Vagina (tissue), 2 donors: ENCODE data around the gene HSCB. TPM values are rescaled to one million over a fixed set of nuclear protein-coding genes. Genes with fewer than 3 reads are reported as not detected.

Experiments used
- DNase-seq, 2 donors: peaks; one replicate each; pipeline ENCODE4 v3.0.0-alpha.2; 2017; ENCODE audit errors: extremely low spot score in 2 of 2
- H3K27ac ChIP-seq: fragments of 200-600 bp; sonication (generic); one replicate; pipeline ENCODE4 v1.5.1; 2019
- H3K27me3 ChIP-seq: fragments of 200-600 bp; sonication (generic); one replicate; pipeline ENCODE4 v1.5.1; 2019
- H3K36me3 ChIP-seq, 2 donors: fragments of 200-600 bp; sonication (generic); one replicate each; pipeline ENCODE4 v1.5.1; 2017 to 2019
- H3K4me1 ChIP-seq: fragments of 200-600 bp; sonication (generic); one replicate; pipeline ENCODE4 v1.5.1; 2019
- H3K4me3 ChIP-seq, 2 donors: fragments of 200-600 bp; sonication (generic); 1 replicate in 1 of 2; 2 replicates in 1 of 2; pipeline ENCODE4 v1.5.1; 2016 to 2019
- H3K9me3 ChIP-seq: fragments of 200-600 bp; sonication (generic); one replicate; pipeline ENCODE4 v1.5.1; 2019
- POLR2A ChIP-seq, 2 donors: fragments of 450-650 bp; IDR thresholded peaks; one replicate each; pipeline ENCODE4 v1.6.1; 2017; ENCODE audit warnings: antibody characterized with exemption in 2 of 2, mild to moderate bottlenecking in 2 of 2, moderate library complexity in 2 of 2
- POLR2AphosphoS5 ChIP-seq, 2 donors: sonication (generic); formaldehyde crosslinking; IDR thresholded peaks; one replicate each; pipeline ENCODE4 v1.9.0; 2017; ENCODE audit warnings: antibody characterized with exemption in 2 of 2, mild to moderate bottlenecking in 2 of 2, low read depth in 1 of 2; ENCODE audit not compliant: insufficient read depth in 1 of 2
- intact Hi-C: fragments of 100-400 bp; cut with DNase I; formaldehyde crosslinking; loops from one replicate; pipeline ENCODE4 v1.15.1; 2023
- total RNA-seq: library from RNA; depleted of rRNA; stranded (reverse); fragments of >200 nt; gene quantifications from one replicate; pipeline ENCODE4 v1.2.3, GENCODE V29; 2016
- TF ChIP-seq, protein P1 (sequence below), 3 experiments: fragments of 450-650 bp in 2 of 3; fragments of 200-600 bp in 1 of 3; sonication (generic) in 1 of 3; IDR thresholded peaks; one replicate each; pipeline ENCODE4 v1.5.1; 2017 to 2019; ENCODE audit warnings: antibody characterized with exemption in 3 of 3, mild to moderate bottlenecking in 2 of 3, moderate library complexity in 2 of 3

HSCB gene
- total RNA-seq, 1 donor from 2014 or later = 15.0 TPM

DNA sequence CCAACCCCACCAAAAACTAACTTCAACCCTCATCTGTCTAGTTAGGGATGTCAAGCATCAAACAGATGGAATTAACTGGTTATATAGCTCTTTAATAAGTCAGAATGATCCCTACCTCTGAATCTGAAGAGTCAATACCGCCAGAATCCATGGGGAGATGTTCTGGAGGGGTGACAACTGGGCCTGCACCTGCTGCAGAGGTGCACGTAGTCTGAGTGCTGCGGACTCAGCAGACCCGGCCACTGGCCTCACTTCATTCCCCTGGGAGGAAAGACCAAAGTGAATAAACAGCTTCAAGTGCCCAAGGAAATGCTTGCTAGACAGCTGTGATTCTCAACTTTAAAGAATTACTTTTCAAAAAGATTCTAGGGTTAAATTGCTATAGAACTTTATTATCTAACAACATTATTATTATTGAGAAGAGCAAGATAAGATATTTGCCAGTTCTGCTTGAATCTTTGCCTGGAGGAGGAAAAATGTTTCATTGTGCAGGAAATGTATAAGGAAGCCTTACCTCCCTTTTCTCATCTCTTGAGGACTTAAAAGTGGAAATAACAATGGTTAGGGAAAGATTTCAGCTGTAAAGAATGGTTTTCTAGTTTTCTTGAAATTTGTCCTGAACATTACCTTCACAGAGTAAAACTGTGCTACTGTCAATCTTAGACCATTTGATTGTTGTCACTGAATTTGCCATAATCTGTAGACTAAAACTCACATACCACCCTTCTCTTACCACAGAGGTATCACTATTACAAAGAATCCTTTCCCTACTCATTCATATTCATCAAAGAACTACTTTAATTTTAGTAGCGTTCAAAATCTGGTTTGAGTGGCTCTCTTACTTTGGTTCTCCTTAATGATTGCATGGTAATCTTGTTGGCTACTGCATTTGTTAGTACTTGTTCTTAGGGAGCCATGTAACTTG, 54.4 kb downstream of the HSCB start:
- H3K27me3 ChIP-seq = no peaks in the 10 kb centered on the region
- H3K27ac ChIP-seq = no peak overlapping the region
- TF ChIP-seq POLR2AphosphoS5 (IDR thresholded peaks at IDR 0.05; ENCODE audit: insufficient read depth in 1 of 2, low read depth in 1 of 2) = no peak
- TF ChIP-seq, protein P1, sequence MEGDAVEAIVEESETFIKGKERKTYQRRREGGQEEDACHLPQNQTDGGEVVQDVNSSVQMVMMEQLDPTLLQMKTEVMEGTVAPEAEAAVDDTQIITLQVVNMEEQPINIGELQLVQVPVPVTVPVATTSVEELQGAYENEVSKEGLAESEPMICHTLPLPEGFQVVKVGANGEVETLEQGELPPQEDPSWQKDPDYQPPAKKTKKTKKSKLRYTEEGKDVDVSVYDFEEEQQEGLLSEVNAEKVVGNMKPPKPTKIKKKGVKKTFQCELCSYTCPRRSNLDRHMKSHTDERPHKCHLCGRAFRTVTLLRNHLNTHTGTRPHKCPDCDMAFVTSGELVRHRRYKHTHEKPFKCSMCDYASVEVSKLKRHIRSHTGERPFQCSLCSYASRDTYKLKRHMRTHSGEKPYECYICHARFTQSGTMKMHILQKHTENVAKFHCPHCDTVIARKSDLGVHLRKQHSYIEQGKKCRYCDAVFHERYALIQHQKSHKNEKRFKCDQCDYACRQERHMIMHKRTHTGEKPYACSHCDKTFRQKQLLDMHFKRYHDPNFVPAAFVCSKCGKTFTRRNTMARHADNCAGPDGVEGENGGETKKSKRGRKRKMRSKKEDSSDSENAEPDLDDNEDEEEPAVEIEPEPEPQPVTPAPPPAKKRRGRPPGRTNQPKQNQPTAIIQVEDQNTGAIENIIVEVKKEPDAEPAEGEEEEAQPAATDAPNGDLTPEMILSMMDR (IDR thresholded peaks at IDR 0.05) = no peak
- no peak for TF ChIP-seq POLR2A (IDR thresholded peaks at IDR 0.05)
- DNase-seq = no peak
- intact Hi-C loops = no loop called here
- H3K9me3 ChIP-seq = no peaks in the 10 kb centered on the region
- H3K36me3 ChIP-seq = peaks cover 3 to 44% of the 10 kb centered on the region in 2 donors
- H3K4me3 ChIP-seq = no peak overlapping the region
- H3K4me1 ChIP-seq = peaks cover 55% of the 10 kb centered on the region

DNA sequence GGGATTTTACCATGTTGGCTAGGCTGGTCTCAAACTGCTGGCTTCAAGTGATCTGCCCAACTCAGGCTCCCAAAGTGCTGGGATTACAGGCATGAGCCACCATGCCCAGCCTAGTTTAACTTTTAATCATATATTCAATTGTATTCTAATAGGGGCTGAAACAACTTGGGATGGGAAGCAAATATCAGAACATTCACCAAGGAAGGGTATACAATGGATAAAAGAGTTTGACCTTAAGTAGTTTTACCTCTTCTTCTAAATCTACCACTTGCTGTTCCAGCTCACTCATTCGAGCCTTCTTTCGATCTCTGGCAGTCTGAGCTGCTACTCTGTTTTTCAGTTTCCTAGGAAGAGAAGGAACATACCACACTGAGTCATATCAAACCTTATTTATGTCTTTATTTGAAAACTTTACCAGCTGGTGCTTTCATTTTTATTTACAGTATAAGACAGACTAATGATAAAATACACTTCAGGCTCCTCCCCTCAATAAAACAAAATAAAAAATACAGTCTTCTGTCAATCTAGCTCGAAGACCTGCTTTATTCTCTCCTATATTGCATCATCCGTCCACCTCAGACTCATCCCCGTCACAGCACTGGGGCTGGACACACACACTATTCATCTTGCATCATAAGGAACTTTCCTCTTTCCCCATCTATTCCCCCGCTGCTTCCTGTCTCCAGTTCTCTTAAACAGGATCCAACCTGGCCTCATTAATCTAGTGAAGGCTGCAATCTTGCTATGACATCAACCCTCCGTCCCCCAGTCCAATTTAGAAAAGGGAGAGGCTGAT, 57.2 kb downstream of the HSCB start:
- Histone ChIP-seq H3K27me3 (no peaks in the 10 kb centered on the region), H3K9me3 (no peaks in the 10 kb centered on the region), H3K36me3 (peaks cover 3 to 41% of the 10 kb centered on the region in 2 donors), H3K4me1 (peaks cover 75% of the 10 kb centered on the region), H3K27ac (peak overlapping the region; percentile 100), H3K4me3 (peak overlapping the region; percentile 96 to 99)
- peak in 1 of 2 donors; percentile 95 for DNase-seq
- TF ChIP-seq, protein P1 (IDR thresholded peaks at IDR 0.05) = no peak
- TF ChIP-seq POLR2A (IDR thresholded peaks at IDR 0.05) = peak in 1 of 2 donors; percentile 83
- TF ChIP-seq POLR2AphosphoS5 (IDR thresholded peaks at IDR 0.05; ENCODE audit: insufficient read depth in 1 of 2, low read depth in 1 of 2) = peak in 1 of 2 donors; percentile 78
- intact Hi-C loops = no loop called here

- TF ChIP-seq, protein P1 (IDR thresholded peaks at IDR 0.05) = no peak
- TF ChIP-seq POLR2AphosphoS5 (IDR thresholded peaks at IDR 0.05; ENCODE audit: insufficient read depth in 1 of 2, low read depth in 1 of 2) (no peak), POLR2A (IDR thresholded peaks at IDR 0.05) (no peak)
- Histone ChIP-seq H3K9me3 (no peaks in the 10 kb centered on the region), H3K27me3 (no peaks in the 10 kb centered on the region), H3K4me3 (peak overlapping the region; percentile 96 to 99), H3K36me3 (peaks cover 3 to 33% of the 10 kb centered on the region in 2 donors), H3K4me1 (peaks cover 71% of the 10 kb centered on the region), H3K27ac (peak overlapping the region; percentile 100)
- intact Hi-C loops = no loop called here
- no peak for DNase-seq
Measured at GRCh38 chr22:28799606-28800307, 57.9 kb downstream of the HSCB start.

GRCh38 chr22:28800308-28801041, 58.6 kb downstream of the HSCB start, which contains the start of gene XBP1:
Gene XBP1 (minus strand): TSS chr22:28800569.
- intact Hi-C loops = no loop called here

More at GRCh38 chr22:28800308-28801041, 58.6 kb downstream of the HSCB start, which contains the start of gene XBP1:
- H3K27ac ChIP-seq = peak within 1 kb of the TSS; percentile 100
- peaks cover 64% of the 10 kb centered on the region for H3K4me1 ChIP-seq
- H3K27me3 ChIP-seq = no peaks in the 10 kb centered on the region
- TF ChIP-seq, protein P1 (IDR thresholded peaks at IDR 0.05) = peak in 1 of 3 experiments; percentile 18
- TF ChIP-seq POLR2A (IDR thresholded peaks at IDR 0.05) = peak; percentile 97 to 100
- TF ChIP-seq POLR2AphosphoS5 (IDR thresholded peaks at IDR 0.05; ENCODE audit: insufficient read depth in 1 of 2, low read depth in 1 of 2) = peak; percentile 66 to 87
- H3K4me3 ChIP-seq = peak within 1 kb of the TSS; percentile 96 to 99
- H3K9me3 ChIP-seq = no peaks in the 10 kb centered on the region
- H3K36me3 ChIP-seq = peaks cover 3 to 26% of the 10 kb centered on the region in 2 donors
- peak in 1 of 2 donors; percentile 95 for DNase-seq
